Measurements from ENCODE around the gene TNFRSF9.

DNA sequence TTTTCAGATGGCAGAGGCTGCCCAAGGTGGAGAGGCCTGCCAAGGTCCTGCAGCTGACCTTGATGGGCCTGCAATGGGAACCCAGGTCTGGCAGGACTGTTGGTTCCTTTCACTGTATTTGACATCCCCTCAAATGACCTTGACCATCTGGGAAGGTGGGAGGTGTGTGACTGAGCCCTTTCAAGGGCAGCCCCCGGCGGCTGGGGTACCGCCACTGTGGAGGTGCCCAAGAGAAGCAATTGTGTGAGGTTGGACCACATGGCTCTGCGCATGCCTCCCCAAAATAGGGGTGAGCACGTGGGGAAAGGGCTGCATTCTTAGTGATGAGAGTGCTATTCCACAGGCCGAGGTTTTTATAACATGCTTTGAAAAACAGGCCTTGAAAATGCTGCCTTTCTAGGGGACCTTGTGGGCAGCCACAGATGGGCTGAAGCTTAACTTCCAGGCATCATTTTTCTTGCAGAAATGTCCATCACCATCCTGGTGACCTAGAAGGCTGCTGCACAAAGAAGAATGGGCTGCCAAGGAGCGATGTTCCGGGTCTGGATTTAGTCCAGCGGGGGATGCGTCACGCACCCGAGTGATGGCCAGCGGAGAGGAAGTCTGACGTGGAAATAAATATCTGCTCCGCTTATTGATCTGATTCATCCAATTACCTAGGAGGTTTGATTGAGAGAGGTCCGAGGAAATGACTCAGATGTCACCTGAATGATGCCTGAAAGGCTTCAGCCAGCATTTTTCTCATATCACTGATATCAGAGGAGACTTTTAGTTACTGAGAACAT is 71.3 kb downstream of the TNFRSF9 start:
- TF ChIP-seq EZH2phosphoT487 (IDR thresholded peaks at IDR 0.05; ENCODE audit: insufficient read depth, low read depth) (no peak), EZH2 (IDR thresholded peaks at IDR 0.05; ENCODE audit: insufficient read depth, poor library complexity, severe bottlenecking) (no peak)
